ENCODE results near the gene TSSC4. TPM values are rescaled to one million over a fixed set of nuclear protein-coding genes. Genes with fewer than 3 reads are reported as not detected.

The TSSC4 gene
- total and polyA plus RNA-seq, 9 donors = 25.2 to 36.7 (median 27.3) TPM

- DNase-seq = no peak
- H3K27me3 ChIP-seq (ENCODE audit: control insufficient read depth, insufficient read depth, low read length) = no peaks in the 10 kb centered on the region
- WGBS (ENCODE audit: insufficient coverage) = 74% methylated on average over 20 of the region's 20 CpGs
- H3K9me3 ChIP-seq (replicated peaks; ENCODE audit: control insufficient read depth, low read depth, low read length) = no peaks in the 10 kb centered on the region
- peak overlapping the region; percentile 75 for H3K27ac ChIP-seq (ENCODE audit: low read length)
- peaks cover 71% of the 10 kb centered on the region for H3K36me3 ChIP-seq (ENCODE audit: control insufficient read depth, insufficient read depth, low read length)
- no peak overlapping the region for H3K4me3 ChIP-seq (ENCODE audit: low read length)
- H3K4me1 ChIP-seq (ENCODE audit: control insufficient read depth, insufficient read depth, low read length) = peaks cover 70% of the 10 kb centered on the region
These were observed 9.2 kb upstream of the TSSC4 start for GRCh38 chr11:2391181-2391975.

DNA sequence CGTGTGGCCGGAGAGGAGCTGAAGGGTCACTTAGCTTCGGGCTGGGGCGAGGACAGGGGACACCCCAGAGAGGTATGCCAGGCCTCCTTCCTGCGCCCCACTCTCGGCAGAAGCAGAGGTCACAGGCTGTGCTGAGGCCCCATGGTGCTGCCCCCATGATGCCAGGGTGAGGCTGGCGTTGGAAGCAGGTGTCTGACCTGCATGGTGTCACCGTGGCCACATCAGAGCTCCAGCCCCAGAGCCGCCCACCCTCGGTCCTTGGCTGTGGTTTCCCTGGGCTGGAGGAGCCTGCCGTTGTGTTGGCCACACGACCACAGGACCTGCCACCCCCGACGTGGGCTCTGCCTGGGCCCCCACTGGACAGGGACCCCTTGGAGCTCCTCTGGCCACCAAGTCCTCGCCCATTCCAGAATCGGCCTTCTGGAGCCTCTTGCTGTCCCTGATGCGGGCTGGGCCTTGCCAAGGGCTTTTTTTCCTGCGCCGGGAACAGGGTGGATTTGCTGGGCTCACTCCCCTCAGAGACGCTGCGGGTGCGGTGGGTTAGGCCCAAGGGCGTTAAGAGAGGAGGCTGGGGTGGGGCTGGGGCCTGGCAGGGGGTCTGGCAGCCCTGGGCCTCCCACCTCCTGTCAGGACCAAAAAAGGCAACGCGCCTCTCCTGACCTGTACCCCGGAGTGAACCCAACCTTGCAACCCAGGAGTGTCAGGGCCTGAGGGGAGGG is 8.2 kb upstream of the TSSC4 start:
- Histone ChIP-seq H3K36me3 (ENCODE audit: control insufficient read depth, insufficient read depth, low read length) (peaks cover 75% of the 10 kb centered on the region), H3K4me1 (ENCODE audit: control insufficient read depth, insufficient read depth, low read length) (peaks cover 60% of the 10 kb centered on the region), H3K4me3 (ENCODE audit: low read length) (no peak overlapping the region), H3K27ac (ENCODE audit: low read length) (peak overlapping the region; percentile 13), H3K9me3 (replicated peaks; ENCODE audit: control insufficient read depth, low read depth, low read length) (no peaks in the 10 kb centered on the region), H3K27me3 (ENCODE audit: control insufficient read depth, insufficient read depth, low read length) (no peaks in the 10 kb centered on the region)
- WGBS (ENCODE audit: insufficient coverage) = 87% methylated on average over 22 of the region's 26 CpGs
- no peak for DNase-seq

DNA sequence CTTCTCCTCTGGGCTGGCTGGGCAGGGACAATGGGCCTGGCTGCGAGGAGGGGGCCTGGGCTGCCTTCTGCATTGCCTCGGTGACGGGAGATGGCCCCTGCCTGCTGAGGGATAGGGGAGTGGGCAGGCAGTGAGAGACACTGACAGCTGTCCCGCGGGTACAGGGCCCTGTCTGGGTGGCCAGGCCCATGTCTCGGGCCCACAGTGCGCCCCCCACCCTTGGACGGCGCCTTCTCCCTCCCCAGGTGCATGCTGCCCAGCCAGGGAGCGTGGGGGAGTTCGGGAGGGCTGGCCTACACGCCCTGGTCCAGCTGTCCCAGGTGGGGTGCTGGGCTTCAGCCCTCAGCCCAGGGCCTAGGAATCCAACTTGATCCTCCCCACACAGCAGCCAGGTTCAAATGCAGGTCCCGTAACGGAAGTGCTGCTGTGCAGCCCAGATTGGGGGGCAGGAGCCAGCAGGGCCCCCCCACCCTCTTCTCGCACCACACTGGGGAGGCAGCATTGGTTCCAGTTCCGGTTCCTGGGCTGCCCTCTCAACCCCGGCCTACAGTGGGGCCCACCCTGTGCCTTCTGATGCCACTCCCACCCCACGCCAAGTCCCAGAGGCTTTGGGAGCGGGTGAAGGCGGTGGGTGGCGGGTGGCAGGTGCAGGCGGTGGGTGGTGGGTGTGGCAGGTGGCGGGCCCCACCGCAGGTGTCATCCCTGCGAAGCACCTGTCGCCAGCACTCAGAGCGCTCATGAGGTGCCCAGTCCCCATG is 7.3 kb upstream of the TSSC4 start:
- Histone ChIP-seq H3K4me1 (ENCODE audit: control insufficient read depth, insufficient read depth, low read length) (peaks cover 52% of the 10 kb centered on the region), H3K4me3 (ENCODE audit: low read length) (no peak overlapping the region), H3K27ac (ENCODE audit: low read length) (peak overlapping the region; percentile 29), H3K27me3 (ENCODE audit: control insufficient read depth, insufficient read depth, low read length) (no peaks in the 10 kb centered on the region), H3K36me3 (ENCODE audit: control insufficient read depth, insufficient read depth, low read length) (peaks cover 82% of the 10 kb centered on the region), H3K9me3 (replicated peaks; ENCODE audit: control insufficient read depth, low read depth, low read length) (no peaks in the 10 kb centered on the region)
- WGBS (ENCODE audit: insufficient coverage) = 71% methylated on average over 21 of the region's 27 CpGs
- DNase-seq = no peak

GRCh38 chr11:2393941-2394817 is 6.4 kb upstream of the TSSC4 start:
- Histone ChIP-seq H3K27me3 (ENCODE audit: control insufficient read depth, insufficient read depth, low read length) (no peaks in the 10 kb centered on the region), H3K4me1 (ENCODE audit: control insufficient read depth, insufficient read depth, low read length) (peaks cover 52% of the 10 kb centered on the region), H3K27ac (ENCODE audit: low read length) (no peak overlapping the region), H3K4me3 (ENCODE audit: low read length) (no peak overlapping the region), H3K9me3 (replicated peaks; ENCODE audit: control insufficient read depth, low read depth, low read length) (no peaks in the 10 kb centered on the region), H3K36me3 (ENCODE audit: control insufficient read depth, insufficient read depth, low read length) (peaks cover 85% of the 10 kb centered on the region)
- DNase-seq = no peak
- WGBS (ENCODE audit: insufficient coverage) = 74% methylated on average over 24 of the region's 34 CpGs

- Histone ChIP-seq H3K9me3 (replicated peaks; ENCODE audit: control insufficient read depth, low read depth, low read length) (no peaks in the 10 kb centered on the region), H3K27me3 (ENCODE audit: control insufficient read depth, insufficient read depth, low read length) (no peaks in the 10 kb centered on the region), H3K4me1 (ENCODE audit: control insufficient read depth, insufficient read depth, low read length) (peaks cover 52% of the 10 kb centered on the region), H3K36me3 (ENCODE audit: control insufficient read depth, insufficient read depth, low read length) (peaks cover 84% of the 10 kb centered on the region), H3K4me3 (ENCODE audit: low read length) (no peak overlapping the region), H3K27ac (ENCODE audit: low read length) (no peak overlapping the region)
- no peak for DNase-seq
- WGBS (ENCODE audit: insufficient coverage) = 81% methylated on average over 6 of the region's 8 CpGs
These were observed 5.8 kb upstream of the TSSC4 start for GRCh38 chr11:2394818-2395105.

- Histone ChIP-seq H3K9me3 (replicated peaks; ENCODE audit: control insufficient read depth, low read depth, low read length) (no peaks in the 10 kb centered on the region), H3K4me1 (ENCODE audit: control insufficient read depth, insufficient read depth, low read length) (peaks cover 50% of the 10 kb centered on the region), H3K4me3 (ENCODE audit: low read length) (no peak overlapping the region), H3K27ac (ENCODE audit: low read length) (no peak overlapping the region), H3K27me3 (ENCODE audit: control insufficient read depth, insufficient read depth, low read length) (no peaks in the 10 kb centered on the region), H3K36me3 (ENCODE audit: control insufficient read depth, insufficient read depth, low read length) (peaks cover 78% of the 10 kb centered on the region)
- WGBS (ENCODE audit: insufficient coverage) = 82% methylated on average over 20 of the region's 26 CpGs
- DNase-seq = no peak
These were observed 5.3 kb upstream of the TSSC4 start for GRCh38 chr11:2395211-2395730.

- peaks cover 75% of the 10 kb centered on the region for H3K36me3 ChIP-seq (ENCODE audit: control insufficient read depth, insufficient read depth, low read length)
- 85% methylated on average over 15 of the region's 17 CpGs for WGBS (ENCODE audit: insufficient coverage)
- no peak for DNase-seq
- H3K4me1 ChIP-seq (ENCODE audit: control insufficient read depth, insufficient read depth, low read length) = peaks cover 45% of the 10 kb centered on the region
- no peaks in the 10 kb centered on the region for H3K27me3 ChIP-seq (ENCODE audit: control insufficient read depth, insufficient read depth, low read length)
- no peak overlapping the region for H3K27ac ChIP-seq (ENCODE audit: low read length)
- H3K9me3 ChIP-seq (replicated peaks; ENCODE audit: control insufficient read depth, low read depth, low read length) = no peaks in the 10 kb centered on the region
- H3K4me3 ChIP-seq (ENCODE audit: low read length) = no peak overlapping the region
These were observed 4.7 kb upstream of the TSSC4 start for GRCh38 chr11:2395856-2396255.

- Histone ChIP-seq H3K36me3 (ENCODE audit: control insufficient read depth, insufficient read depth, low read length) (peaks cover 70% of the 10 kb centered on the region), H3K27me3 (ENCODE audit: control insufficient read depth, insufficient read depth, low read length) (no peaks in the 10 kb centered on the region), H3K4me3 (ENCODE audit: low read length) (no peak overlapping the region), H3K27ac (ENCODE audit: low read length) (no peak overlapping the region), H3K9me3 (replicated peaks; ENCODE audit: control insufficient read depth, low read depth, low read length) (no peaks in the 10 kb centered on the region), H3K4me1 (ENCODE audit: control insufficient read depth, insufficient read depth, low read length) (peaks cover 44% of the 10 kb centered on the region)
- DNase-seq = no peak
- WGBS (ENCODE audit: insufficient coverage) = 88% methylated on average over 24 of the region's 26 CpGs
These were observed 4.1 kb upstream of the TSSC4 start for GRCh38 chr11:2396471-2396870.

DNA sequence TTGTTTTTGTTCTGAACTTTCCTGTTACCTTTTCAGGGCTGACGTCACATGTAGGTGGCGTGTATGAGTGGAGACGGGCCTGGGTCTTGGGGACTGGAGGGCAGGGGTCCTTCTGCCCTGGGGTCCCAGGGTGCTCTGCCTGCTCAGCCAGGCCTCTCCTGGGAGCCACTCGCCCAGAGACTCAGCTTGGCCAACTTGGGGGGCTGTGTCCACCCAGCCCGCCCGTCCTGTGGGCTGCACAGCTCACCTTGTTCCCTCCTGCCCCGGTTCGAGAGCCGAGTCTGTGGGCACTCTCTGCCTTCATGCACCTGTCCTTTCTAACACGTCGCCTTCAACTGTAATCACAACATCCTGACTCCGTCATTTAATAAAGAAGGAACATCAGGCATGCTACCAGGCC is 3.5 kb upstream of the TSSC4 start:
- Histone ChIP-seq H3K27ac (ENCODE audit: low read length) (no peak overlapping the region), H3K4me1 (ENCODE audit: control insufficient read depth, insufficient read depth, low read length) (peaks cover 44% of the 10 kb centered on the region)

More for the DNA sequence above, 3.5 kb upstream of the TSSC4 start:
- Histone ChIP-seq H3K36me3 (ENCODE audit: control insufficient read depth, insufficient read depth, low read length) (peaks cover 70% of the 10 kb centered on the region), H3K4me3 (ENCODE audit: low read length) (no peak overlapping the region), H3K9me3 (replicated peaks; ENCODE audit: control insufficient read depth, low read depth, low read length) (no peaks in the 10 kb centered on the region), H3K27me3 (ENCODE audit: control insufficient read depth, insufficient read depth, low read length) (no peaks in the 10 kb centered on the region)
- 86% methylated on average over 12 of the region's 12 CpGs for WGBS (ENCODE audit: insufficient coverage)
- no peak for DNase-seq
